IMR-90 (cell line): ENCODE results near the gene DLX1. TPM values are rescaled to one million over a fixed set of nuclear protein-coding genes. Genes with fewer than 3 reads are reported as not detected.

ENCODE experiments used
- ATAC-seq: fragments of 200-7000 bp; cut with Tn5 transposase; 2 replicates; pipeline ENCODE4 v1.9.1; 2020; ENCODE audit warnings: low read depth, mild to moderate bottlenecking, moderate library complexity
- BruUV-seq: library from RNA; stranded (reverse); fragments of 400-500 nt; replicated peaks from 2 replicates; lab custom pipeline; 2021; lab: Mats Ljungman, UMichigan
- CTCF ChIA-PET: fragments of 300-600 bp; formaldehyde crosslinking; extraction: SDS; loops from one replicate; lab custom pipeline; 2021; ENCODE audit warnings: antibody characterized with exemption; lab: Yijun Ruan, JAX
- POLR2A ChIA-PET: fragments of 300-600 bp; sonication (Branson Sonifier 250); formaldehyde crosslinking; loops from one replicate; lab custom pipeline; 2022; ENCODE audit warnings: antibody characterized with exemption; ENCODE audit not compliant: unreplicated experiment; lab: Charles Lee
- DNase-seq: peaks from one replicate; pipeline ENCODE4 v3.0.0; 2013
- H2AFZ ChIP-seq: replicated peaks from 2 replicates; pipeline ENCODE3; 2013; ENCODE audit warnings: low read length, mild to moderate bottlenecking; ENCODE audit not compliant: poor library complexity
- H2AK5ac ChIP-seq: 2 replicates; pipeline ENCODE4 v1.6.1; 2013; ENCODE audit warnings: low read depth, low read length, inconsistent platforms
- H2AK9ac ChIP-seq: replicated peaks from 2 replicates; pipeline ENCODE3; 2013; ENCODE audit warnings: mild to moderate bottlenecking, low read depth, low read length, moderate library complexity; ENCODE audit not compliant: poor library complexity
- H2BK120ac ChIP-seq: 2 replicates; pipeline ENCODE4 v1.6.1; 2013; ENCODE audit warnings: low read depth, low read length, inconsistent platforms
- H2BK15ac ChIP-seq: 3 replicates; pipeline ENCODE4 v1.6.1; 2013; ENCODE audit warnings: low read depth, low read length, inconsistent platforms
- H2BK20ac ChIP-seq: 2 replicates; pipeline ENCODE4 v1.6.1; 2013; ENCODE audit warnings: low read depth, mild to moderate bottlenecking, inconsistent platforms, low read length, moderate library complexity
- H2BK5ac ChIP-seq: 2 replicates; pipeline ENCODE4 v1.6.1; 2013; ENCODE audit warnings: mild to moderate bottlenecking, low read depth, low read length, inconsistent platforms; ENCODE audit not compliant: poor library complexity, severe bottlenecking
- H3K14ac ChIP-seq: replicated peaks from 2 replicates; pipeline ENCODE4 v1.6.1; 2013; ENCODE audit warnings: low read depth, low read length, inconsistent platforms
- H3K18ac ChIP-seq: 2 replicates; pipeline ENCODE4 v1.6.1; 2013; ENCODE audit warnings: low read depth, low read length, control low read depth
- H3K23ac ChIP-seq: 2 replicates; pipeline ENCODE4 v1.6.1; 2013; ENCODE audit warnings: low read depth, low read length, inconsistent platforms
- H3K27ac ChIP-seq: 2 replicates; pipeline ENCODE4 v1.5.1; 2013; ENCODE audit warnings: mild to moderate bottlenecking, control low read depth, low read length; ENCODE audit not compliant: insufficient read depth
- H3K27me3 ChIP-seq: 2 replicates; pipeline ENCODE4 v1.6.1; 2013; ENCODE audit warnings: low read length; ENCODE audit not compliant: control insufficient read depth, insufficient read depth
- H3K36me3 ChIP-seq: 2 replicates; pipeline ENCODE4 v1.6.1; 2013; ENCODE audit warnings: low read length, mixed read lengths; ENCODE audit not compliant: control insufficient read depth, insufficient read depth
- H3K4ac ChIP-seq: 2 replicates; pipeline ENCODE4 v1.6.1; 2013; ENCODE audit warnings: low read depth, low read length, inconsistent platforms
- H3K4me1 ChIP-seq: 2 replicates; pipeline ENCODE4 v1.6.1; 2013; ENCODE audit warnings: low read length, mixed read lengths; ENCODE audit not compliant: control insufficient read depth, insufficient read depth
- H3K4me2 ChIP-seq: 2 replicates; pipeline ENCODE4 v1.6.1; 2013; ENCODE audit warnings: low read depth, mild to moderate bottlenecking, control low read depth, low read length, moderate library complexity
- H3K4me3 ChIP-seq: 2 replicates; pipeline ENCODE4 v1.5.1; 2013; ENCODE audit warnings: low read depth, mild to moderate bottlenecking, control low read depth, low read length, moderate library complexity; ENCODE audit not compliant: insufficient read depth
- H3K56ac ChIP-seq: 2 replicates; pipeline ENCODE4 v1.6.1; 2013; ENCODE audit warnings: low read length, inconsistent platforms; ENCODE audit not compliant: insufficient read depth; ENCODE audit errors: extremely low read depth
- H3K79me1 ChIP-seq, 2 experiments: 2 replicates each; pipeline ENCODE4 v1.6.1; 2013; ENCODE audit warnings: low read length in 2 of 2, inconsistent platforms in 1 of 2, low read depth in 1 of 2
- H3K9ac ChIP-seq: 2 replicates; pipeline ENCODE4 v1.6.1; 2013; ENCODE audit warnings: low read depth, low read length, control low read depth
- H3K9me1 ChIP-seq: 2 replicates; pipeline ENCODE4 v1.6.1; 2013; ENCODE audit warnings: low read length, inconsistent platforms; ENCODE audit not compliant: insufficient read depth
- H3K9me3 ChIP-seq: 2 replicates; pipeline ENCODE4 v1.6.1; 2013; ENCODE audit warnings: low read length; ENCODE audit not compliant: control insufficient read depth, insufficient read depth
- H4K20me1 ChIP-seq: 2 replicates; pipeline ENCODE4 v1.6.1; 2013; ENCODE audit warnings: low read length, inconsistent platforms; ENCODE audit not compliant: insufficient read depth
- H4K5ac ChIP-seq: 2 replicates; pipeline ENCODE4 v1.6.1; 2013; ENCODE audit warnings: mild to moderate bottlenecking, low read depth, low read length, control low read depth
- H4K8ac ChIP-seq, 2 experiments: 2 replicates each; pipeline ENCODE4 v1.6.1; 2013; ENCODE audit warnings: low read depth in 2 of 2, low read length in 2 of 2, control low read depth in 1 of 2, inconsistent platforms in 1 of 2
- H4K91ac ChIP-seq: 2 replicates; pipeline ENCODE4 v1.6.1; 2013; ENCODE audit warnings: low read depth, low read length, inconsistent platforms; ENCODE audit not compliant: insufficient read depth
- FOS ChIP-seq: fragments of 150-350 bp; IDR thresholded peaks from 2 replicates; pipeline ENCODE4 v1.6.1; 2016; ENCODE audit warnings: low read depth, low read length
- MXI1 ChIP-seq: IDR thresholded peaks from 2 replicates; pipeline ENCODE4 v1.6.1; 2012; ENCODE audit warnings: low read depth, mild to moderate bottlenecking, low read length, moderate library complexity, borderline replicate concordance
- RAD21 ChIP-seq: IDR thresholded peaks from 2 replicates; pipeline ENCODE4 v1.6.1; 2012; ENCODE audit warnings: low read length, improper control_type of control experiment
- WGBS, 2 experiments: methylation state at CpG; one replicate each; pipeline versions ENCODE4 v1.1.5 to v1.1.7; 2013; ENCODE audit warnings: missing lambda C conversion rate in 2 of 2; ENCODE audit not compliant: insufficient read length in 1 of 2; ENCODE audit errors: extremely low coverage in 2 of 2; 5-methylcytosine and 5-hydroxymethylcytosine counted together
- dilution Hi-C: fragments of 300-500 bp; cut with HindIII; formaldehyde crosslinking; loops from one replicate; pipeline ENCODE4 v1.14.3; 2018; ENCODE audit warnings: low sequenced_read_pairs; ENCODE audit not compliant: unreplicated experiment
- in situ Hi-C: fragments of 300-500 bp; cut with MboI; formaldehyde crosslinking; loops from 3 replicates; pipeline ENCODE4 v1.14.3; 2019; ENCODE audit warnings: low sequenced_read_pairs, inconsistent platforms, mixed read lengths
- intact Hi-C: fragments of 100-400 bp; cut with micrococcal nuclease; formaldehyde crosslinking; loops from 2 replicates; pipeline ENCODE4 v1.10.0; 2022
- polyA plus RNA-seq, 3 experiments: library from polyadenylated mRNA; depleted of rRNA; stranded (reverse); fragments of >200 nt; gene quantifications; 2 replicates each; pipeline ENCODE4 v1.2.3, GENCODE V29; 2012; ENCODE audit warnings: low replicate concordance in 1 of 3
- total RNA-seq: library from RNA; depleted of rRNA; stranded (reverse); fragments of >200 nt; gene quantifications from 2 replicates; pipeline ENCODE4 v1.2.3, GENCODE V29; 2012

Gene DLX1
- total and polyA plus RNA-seq, 2 of the 4 experiments (the other 2 are of a cell fraction) = 0.36 to 2.2 TPM

GRCh38 chr2:172090044-172090961, 5.0 kb downstream of the DLX1 start:
- peaks cover 8% of the 10 kb centered on the region; the same call in 1 of the 2 replicates for H4K20me1 ChIP-seq
- no peak overlapping the region for H2AFZ ChIP-seq
- peaks cover 89% of the 10 kb centered on the region for H3K27me3 ChIP-seq
- H3K9me3 ChIP-seq = peaks cover 5% of the 10 kb centered on the region; the same call in 1 of the 2 replicates
- H3K14ac ChIP-seq = no peak overlapping the region
- no peaks in the 10 kb centered on the region for H3K79me1 ChIP-seq
- H2BK20ac ChIP-seq = no peak overlapping the region
- no peak overlapping the region for H4K91ac ChIP-seq
- no peak overlapping the region for H2BK15ac ChIP-seq
- DNase-seq (no peak), ATAC-seq (no peak)
- dilution Hi-C loops = no loop called here
- no peak overlapping the region for H4K8ac ChIP-seq
- no peak overlapping the region for H4K5ac ChIP-seq
- H3K9me1 ChIP-seq = no peaks in the 10 kb centered on the region
- H3K9ac ChIP-seq = no peak overlapping the region
- CTCF ChIA-PET = no interaction called here
- H3K4ac ChIP-seq = no peak overlapping the region
- TF ChIP-seq MXI1 (no peak), RAD21 (no peak), FOS (no peak)
- H3K4me2 ChIP-seq = no peak overlapping the region
- no peaks in the 10 kb centered on the region; the same call in 1 of the 2 replicates for H3K4me1 ChIP-seq
- no peak overlapping the region for H2AK5ac ChIP-seq
- BruUV-seq = no TSS peak
- no peak overlapping the region for H2BK5ac ChIP-seq
- H2BK120ac ChIP-seq = no peak overlapping the region
- intact Hi-C loops = no loop called here
- in situ Hi-C loops = no loop called here
- 14% methylated on average over 6 of the region's 39 CpGs; no CpG with 5 or more reads in 1 of the 2 experiments for WGBS, 2 experiments
- no peak overlapping the region for H3K27ac ChIP-seq
- no peak overlapping the region for H2AK9ac ChIP-seq
- H3K56ac ChIP-seq = no peak overlapping the region
- no peak overlapping the region for H3K23ac ChIP-seq
- POLR2A ChIA-PET = no interaction called here
- no peaks in the 10 kb centered on the region for H3K36me3 ChIP-seq
- no peak overlapping the region for H3K18ac ChIP-seq
- no peak overlapping the region for H3K4me3 ChIP-seq
